Stimulated activated CD8-positive, alpha-beta memory T cell treated with anti-CD3 and anti-CD28 coated beads, Interleukin-2, amount 100 ng/mL, for 1 hour (primary cell): ENCODE data around the gene RFX1.
"Not testable (repeated sequence)": the region's sequence is repeated elsewhere in the genome, so short reads cannot be mapped to it uniquely, and the experiment has no call there.

ENCODE experiments used
- DNase-seq, 2 donors: peaks; one replicate each; pipeline ENCODE4 v3.0.0-alpha.2; 2020; ENCODE audit warnings: low read depth in 2 of 2

Gene RFX1

DNA sequence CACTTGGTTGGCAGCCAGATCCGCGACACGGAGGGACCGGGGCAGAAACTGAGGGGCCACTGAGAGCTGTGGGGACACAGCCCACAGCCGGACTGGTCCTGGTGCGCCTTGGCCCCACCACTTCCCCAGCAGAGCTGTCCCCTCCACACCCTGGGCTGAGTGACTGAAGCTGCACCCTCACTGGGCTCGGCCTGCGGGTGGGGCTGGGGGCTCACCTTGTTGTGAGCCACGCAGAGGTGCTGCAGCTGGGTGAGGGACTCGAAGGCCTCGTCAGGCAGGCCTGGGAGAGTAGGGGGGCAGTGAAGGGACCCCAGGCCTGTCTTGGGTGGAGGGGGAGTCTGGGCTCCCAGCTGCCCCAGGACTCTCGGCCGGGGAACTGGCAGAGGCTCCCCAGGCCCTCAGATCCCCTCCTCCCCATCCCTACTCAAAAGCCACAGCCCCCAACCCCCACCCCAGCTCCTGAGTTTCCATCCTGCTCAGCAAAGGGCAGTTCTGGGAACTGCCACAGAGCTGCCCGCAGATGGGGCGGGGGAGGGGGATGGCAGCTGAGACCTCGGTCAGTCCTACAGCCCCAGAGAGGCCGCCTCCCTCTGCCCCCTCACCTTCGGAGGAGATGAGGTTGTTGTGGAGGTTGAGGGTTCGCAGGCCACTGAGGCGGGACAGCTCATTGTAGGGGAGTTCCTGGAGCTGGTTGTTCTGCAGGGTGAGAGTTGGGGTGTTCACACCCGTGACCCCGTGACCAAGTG is 70.2 kb downstream of the RFX1 start:
- DNase-seq: no peak

GRCh38 chr19:13934785-13935109 is 71.4 kb downstream of the RFX1 start:
- no peak for DNase-seq

- DNase-seq: no peak
Observed at GRCh38 chr19:13932911-13933393, 73.2 kb downstream of the RFX1 start.

DNA sequence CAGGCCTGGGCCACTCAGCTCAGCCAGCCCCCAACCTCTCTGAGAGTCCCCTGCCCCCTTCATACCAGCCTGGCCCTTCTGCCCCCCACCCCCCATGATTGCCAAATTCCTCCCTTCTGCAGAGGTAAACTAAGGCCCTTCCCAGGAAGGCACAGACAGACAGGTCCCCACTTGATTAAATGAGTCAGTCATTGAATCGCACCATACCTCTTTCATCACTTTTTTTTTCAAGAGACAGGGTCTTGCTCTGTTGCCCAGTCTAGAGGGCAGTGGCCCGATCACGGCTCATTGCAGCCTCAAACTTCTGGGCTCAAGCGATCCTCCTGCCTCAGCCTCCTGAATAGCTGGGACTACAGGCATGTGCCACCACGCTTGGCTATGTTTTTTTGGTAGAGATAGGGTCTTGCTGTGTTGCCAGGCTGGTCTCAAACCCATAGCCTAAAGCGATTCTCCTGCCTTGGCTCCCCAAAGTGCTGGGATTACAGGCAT is 73.9 kb downstream of the RFX1 start:
- DNase-seq: no peak

DNA sequence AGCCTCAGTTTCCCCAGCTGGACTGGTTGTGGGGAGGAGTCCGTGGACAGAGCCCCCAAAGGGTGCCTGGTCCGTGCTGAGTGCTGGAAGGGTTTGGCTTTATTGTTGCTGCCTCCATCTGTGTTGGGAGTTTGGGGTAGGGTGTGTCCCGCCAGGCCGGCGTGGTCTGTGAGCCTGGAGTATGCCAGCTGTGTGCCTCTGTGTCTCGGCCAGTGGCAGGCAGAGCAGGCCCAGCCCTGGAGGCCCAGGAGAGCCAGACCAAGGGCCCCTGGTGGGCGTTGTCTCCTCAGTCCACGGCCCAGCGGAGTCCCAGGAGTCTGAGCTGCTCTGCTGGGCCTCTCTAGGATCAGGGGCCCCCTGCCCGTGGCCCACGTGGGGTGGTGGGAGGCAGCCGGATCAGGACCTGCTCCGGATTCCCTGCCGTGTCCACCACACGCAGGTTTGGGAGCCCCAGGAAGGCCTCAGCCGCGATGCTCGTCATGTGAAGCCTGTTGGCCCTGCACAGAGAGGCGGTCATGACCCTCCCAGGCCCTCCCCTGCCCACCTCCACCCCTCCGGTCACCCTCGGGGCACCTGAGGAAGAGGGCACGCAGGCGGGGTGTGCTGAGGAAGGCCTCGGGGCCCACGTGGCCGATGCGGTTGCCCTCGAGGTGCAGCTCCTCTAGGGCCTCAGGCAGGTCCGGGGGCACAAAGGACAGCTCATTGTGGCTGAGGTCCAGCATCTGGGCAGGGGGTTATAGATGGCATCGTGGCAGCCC is 74.5 kb downstream of the RFX1 start:
- no peak for DNase-seq

DNA sequence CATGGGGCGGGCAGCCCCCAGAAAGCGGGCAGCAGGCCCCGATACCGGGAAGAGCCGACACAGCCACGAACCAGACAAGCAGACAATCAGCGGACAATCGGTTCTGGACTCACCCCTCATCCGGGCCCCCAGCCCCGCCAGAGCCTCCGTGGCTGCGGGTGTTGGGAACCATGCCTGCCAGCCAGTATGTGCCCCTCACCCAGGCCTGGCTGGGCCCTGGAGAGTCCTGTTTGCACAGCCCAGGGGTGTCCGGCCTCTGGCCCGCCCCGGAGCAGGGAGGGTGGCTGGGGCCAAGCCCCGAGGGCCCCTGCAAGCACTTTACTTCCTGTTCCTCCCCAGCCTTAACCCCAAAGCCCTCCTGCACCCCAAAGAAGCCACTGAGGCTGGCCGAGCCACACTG is 75.7 kb downstream of the RFX1 start:
- DNase-seq: no peak

DNA sequence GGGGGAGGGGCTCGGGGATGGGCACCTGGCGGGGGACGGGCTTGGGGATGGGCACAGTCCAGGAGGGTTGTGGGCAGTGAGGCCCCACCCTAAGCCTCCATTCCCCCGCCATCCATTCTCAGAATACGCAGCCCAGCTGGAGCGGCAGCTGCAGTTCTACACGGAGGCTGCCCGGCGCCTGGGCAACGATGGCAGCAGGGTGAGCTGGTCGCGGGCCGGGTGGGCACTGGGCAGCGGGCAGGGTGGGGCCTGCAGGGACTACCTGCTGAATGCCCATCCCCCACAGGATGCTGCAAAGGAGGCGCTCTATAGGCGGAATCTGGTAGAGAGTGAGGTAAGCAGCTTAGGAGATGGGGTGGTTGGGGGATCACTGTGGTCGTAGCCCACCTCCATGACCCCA is 76.2 kb downstream of the RFX1 start:
- no peak for DNase-seq

DNA sequence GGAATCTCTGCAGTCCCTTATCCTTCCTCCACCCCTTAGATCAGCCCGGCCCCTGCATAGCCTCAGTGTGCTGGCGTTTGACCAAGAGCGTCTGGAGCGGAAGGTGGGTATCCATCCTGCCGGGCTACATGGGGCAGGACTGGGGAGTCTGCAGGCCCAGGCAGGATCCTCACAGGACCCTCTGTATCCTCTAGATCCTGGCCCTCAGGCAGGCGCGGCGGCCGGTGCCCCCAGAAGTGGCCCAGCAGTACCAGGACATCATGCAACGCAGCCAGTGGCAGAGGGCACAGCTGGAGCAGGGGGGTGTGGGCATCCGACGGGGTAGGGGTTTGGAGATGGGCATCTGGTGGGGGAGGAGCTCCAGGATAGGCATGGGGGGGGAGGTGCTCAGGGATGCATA is 76.8 kb downstream of the RFX1 start:
- no peak for DNase-seq

GRCh38 chr19:13926715-13927114 is 79.4 kb downstream of the RFX1 start:
- no peak for DNase-seq

DNA sequence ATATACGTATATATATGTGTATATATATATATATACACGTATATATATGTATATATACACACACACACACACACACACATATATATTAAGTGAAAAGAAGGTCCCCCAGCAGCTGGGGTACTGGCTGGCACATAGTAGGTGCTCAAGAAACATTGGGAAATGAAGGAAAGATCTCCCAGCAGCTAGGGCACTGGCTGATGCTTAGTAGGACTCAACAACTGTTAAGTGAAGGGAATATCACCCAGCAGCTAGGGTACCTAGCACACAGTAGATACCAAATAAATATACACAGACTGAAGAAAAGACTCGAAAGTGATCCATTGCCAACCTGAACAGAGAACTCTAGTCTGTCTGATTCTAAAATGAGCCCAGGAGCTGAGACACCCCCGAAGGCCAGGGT is 80.1 kb downstream of the RFX1 start:
- DNase-seq: no peak

DNA sequence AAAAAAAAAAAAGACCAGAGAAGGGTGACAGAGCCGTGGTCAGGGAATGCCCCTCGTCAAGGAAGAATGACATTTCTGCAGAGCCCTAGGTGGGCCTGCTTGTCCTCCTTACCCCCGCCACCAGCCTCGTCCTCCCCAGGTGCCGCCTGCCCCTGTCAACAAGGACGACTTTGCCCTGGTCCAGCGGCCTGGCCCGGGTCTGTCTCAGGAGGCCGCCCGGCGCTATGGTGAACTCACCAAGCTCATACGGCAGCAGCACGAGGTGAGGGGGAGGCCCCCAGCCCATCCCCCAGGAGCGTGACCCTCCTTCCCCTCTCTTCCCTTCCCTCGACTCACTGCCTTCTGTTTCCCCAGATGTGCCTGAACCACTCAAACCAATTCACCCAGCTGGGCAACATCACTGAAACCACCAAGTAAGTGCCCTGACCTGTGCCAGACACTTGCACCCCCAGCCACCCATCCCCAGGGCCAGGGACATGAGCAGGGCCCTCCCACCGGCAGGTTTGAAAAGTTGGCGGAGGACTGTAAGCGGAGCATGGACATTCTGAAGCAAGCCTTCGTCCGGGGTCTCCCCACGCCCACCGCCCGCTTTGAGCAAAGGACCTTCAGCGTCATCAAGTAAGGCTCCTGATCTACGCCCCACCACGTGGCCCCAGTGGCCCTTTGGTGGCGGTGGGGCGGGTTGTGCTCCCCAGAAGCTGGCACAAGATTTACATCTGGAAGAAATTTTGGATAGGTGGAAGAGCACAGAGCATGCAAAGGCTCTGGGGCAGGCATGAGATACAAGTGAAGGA is 82.7 kb downstream of the RFX1 start:
- DNase-seq: no peak

GRCh38 chr19:13922118-13922517 is 84.0 kb downstream of the RFX1 start:
- not testable (repeated sequence) for DNase-seq

DNA sequence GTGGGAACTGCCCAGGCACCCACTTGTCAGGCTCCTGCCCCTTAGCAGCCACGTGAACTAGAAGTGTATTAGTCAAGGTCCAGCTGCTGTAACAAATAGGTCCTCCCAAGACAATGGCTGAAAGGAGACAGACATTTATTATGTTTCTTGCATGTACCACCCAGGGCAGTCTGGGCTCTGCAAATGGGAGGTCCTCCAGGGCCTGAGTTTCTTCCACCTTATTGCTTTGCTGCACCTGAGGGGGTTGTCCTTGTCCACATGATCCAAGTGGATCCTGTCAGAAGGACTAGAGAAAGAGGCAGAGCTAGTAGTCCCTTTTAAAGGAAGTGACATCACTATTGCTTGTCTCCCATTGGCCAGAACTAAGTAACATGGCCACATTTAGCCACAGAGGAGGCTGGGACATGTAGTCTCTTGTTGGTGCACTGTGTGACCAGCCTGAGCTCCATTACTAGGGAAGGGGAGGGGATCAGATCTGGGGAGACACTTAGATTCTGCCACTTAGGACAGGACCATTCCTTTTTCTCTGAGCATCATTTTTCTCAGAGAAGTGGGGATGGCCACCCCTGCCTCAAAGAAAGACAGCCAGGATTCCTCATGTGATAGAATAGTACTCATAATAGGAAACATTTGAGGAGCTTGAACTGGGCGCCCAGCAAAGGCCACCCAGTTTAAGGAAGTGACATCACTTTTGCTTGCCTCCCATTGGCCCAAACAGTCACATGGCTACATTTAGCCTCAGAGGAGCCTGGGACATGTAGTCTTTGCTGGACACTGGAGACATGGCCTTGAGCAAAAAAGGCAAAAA is 85.0 kb downstream of the RFX1 start:
- DNase-seq: no peak

GRCh38 chr19:13920524-13920923 is 85.6 kb downstream of the RFX1 start:
- DNase-seq: no peak

- no peak for DNase-seq
Observed at GRCh38 chr19:13918726-13919411, 87.3 kb downstream of the RFX1 start.

GRCh38 chr19:13917888-13918406 is 88.2 kb downstream of the RFX1 start:
- no peak for DNase-seq

GRCh38 chr19:13914777-13915176 is 91.3 kb downstream of the RFX1 start:
- no peak for DNase-seq

DNA sequence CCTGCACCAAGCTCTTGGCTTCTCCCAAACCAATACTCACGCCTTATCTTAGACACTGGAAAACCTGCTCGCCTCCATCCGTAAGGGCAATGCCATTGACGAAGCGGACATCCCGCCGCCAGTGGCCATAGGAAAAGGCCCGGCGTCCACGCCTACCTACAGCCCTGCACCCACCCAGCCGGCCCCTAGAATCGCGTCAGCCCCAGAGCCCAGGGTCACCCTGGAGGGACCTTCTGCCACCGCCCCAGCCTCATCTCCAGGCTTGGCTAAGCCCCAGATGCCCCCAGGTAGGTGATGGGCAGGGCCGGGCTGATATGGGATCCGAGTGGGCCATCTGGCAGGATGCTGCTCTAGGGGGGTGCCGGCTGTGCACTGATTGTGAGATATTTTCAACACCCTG is 92.8 kb downstream of the RFX1 start:
- no peak for DNase-seq
